Measurements from ENCODE around the gene PDCD11.

The PDCD11 gene

DNA sequence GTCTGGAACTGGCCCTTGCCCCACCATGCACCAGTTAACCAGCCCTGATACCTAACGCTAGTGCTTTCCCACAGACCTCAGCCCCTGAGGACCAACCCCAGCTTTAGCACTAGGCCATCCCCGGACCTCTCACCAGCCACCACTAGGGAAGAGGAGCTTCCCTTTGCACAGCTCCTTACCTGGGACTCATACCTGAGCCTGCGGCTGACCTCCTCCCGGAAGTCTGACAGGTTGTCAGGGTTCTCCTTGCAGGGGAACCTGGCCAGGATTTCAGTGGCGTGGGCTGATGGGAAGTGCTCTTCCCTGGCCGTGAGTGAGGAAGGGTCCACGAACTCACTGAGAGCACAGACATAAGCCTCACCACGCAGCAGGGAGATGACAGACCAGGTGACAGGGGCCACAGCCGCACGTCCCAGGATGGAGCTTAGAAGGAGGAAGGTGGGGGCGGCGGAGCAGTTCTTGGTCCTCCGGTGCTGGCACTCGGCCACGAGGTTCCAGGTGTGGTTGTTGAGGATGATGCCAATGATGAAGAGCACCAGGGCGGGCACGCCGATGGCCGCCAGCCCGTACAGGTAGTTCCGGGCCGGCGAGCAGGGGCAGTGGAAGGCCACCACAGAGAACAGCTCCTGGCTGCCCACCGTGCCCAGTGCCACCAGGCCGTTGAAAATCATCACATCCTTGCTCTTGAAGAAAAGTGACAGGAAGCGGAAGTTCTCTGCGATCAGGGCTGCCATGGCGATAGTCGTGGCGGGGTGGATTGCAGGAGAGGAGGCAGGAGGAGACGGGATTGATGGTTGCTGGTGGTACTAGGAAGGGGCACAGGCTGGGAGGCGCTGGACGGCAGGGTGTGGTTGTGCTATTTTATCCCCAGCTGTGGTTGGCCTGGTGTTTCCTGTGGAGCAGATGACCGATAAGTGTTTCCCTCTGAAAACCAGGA is 53.0 kb downstream of the PDCD11 start:
- no peak for DNase-seq (ENCODE audit: low read depth)

DNA sequence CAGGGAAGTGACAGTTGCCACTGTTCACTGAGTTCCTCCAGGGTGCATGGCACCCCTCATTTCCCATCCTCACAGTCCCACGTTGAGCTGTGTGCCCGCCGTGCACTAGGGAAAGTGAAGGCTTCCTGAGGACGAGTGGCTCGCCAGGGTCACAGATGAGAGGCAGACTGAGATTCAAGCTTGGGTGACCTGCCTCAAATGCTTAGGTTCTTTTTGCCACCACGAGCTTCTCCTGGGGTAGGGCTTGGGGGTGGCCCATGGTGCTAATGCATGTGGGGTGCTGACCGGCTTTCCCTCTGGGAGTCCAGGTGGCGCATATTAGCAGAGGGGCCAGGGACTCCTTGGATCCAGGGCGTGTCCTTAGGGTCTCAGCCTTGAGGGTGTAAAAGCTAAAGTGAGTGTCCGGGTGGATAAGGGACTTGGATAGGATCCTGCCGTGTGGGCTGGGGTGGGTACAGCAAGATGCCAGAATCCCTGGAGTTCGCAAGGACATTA is 53.8 kb downstream of the PDCD11 start:
- DNase-seq (ENCODE audit: low read depth), result no peak

DNA sequence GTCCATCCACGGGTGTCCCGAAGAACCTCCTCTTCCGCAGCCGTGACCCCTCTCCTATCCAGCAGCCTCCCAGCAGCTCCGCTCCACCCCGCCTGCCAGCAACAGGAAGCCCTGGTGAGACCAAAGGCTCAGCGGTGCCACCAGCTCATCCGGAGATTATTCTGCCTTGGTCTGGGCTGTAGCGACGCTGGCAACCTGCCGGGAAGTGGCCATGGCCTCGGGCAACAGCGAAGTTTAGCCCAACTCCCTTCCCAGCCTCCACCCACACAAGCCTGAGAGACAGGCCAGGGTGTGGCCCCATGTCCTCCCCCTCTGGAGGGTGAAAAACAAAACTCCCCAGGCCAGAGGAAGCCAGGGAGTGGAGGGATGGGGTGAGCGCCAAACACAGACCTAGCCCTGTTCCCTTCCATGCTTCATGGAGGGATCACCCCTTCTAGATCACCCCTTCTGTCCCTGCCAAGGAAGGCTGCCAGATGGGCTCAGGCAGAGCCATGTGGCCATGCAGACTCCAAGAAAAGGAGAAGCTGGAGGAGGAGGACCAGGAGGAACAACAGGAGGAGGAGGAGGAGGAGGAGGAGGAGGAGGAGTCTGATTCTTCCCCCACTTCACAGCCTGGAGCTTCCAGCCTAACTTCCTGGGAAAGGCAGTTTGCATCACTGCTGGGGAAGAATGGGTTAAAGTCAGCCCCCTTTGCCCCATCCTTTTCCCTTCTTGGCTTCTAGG is 54.8 kb downstream of the PDCD11 start:
- DNase-seq (ENCODE audit: low read depth), result peak; percentile 23

DNA sequence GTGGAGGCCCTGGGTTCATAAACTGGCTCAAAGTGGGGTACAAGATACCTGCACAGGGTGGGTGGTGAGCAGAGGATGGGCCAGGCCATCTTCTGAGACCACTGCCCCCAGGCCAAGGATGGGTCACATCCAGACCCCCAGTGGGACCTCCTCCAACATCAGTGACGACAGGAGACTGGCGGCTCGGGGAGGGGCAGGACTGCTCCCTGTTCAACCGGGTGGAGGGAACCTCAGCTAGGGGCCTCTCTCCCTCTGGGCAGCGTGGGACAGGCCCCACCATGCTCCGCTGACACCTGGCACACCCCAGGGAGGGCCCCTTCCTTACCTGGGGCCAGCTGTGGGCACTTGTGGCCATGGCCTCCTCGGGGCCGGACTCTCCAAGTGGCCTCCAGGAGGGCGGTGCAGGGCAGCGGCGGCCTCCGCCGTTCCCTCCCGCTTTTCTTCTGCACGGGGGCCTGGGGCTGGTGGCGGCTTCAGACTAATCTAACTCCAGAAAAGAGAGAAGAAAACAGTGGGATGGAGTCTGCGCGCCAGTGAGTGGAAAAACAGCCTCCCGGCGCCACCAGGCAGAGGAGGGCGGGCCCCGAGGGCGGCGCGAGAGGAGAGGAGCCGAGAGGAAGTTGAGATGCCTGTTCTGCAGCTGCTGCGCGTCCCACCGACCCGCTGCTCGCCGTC is 55.5 kb downstream of the PDCD11 start, which contains the start of gene CALHM2:
Gene CALHM2, minus strand, starts transcription at position 540 of the 675 bp plus-strand sequence. CDS start 2,429 bp downstream, outside the sequence.
- DNase-seq (ENCODE audit: low read depth), result peak; percentile 55

DNA sequence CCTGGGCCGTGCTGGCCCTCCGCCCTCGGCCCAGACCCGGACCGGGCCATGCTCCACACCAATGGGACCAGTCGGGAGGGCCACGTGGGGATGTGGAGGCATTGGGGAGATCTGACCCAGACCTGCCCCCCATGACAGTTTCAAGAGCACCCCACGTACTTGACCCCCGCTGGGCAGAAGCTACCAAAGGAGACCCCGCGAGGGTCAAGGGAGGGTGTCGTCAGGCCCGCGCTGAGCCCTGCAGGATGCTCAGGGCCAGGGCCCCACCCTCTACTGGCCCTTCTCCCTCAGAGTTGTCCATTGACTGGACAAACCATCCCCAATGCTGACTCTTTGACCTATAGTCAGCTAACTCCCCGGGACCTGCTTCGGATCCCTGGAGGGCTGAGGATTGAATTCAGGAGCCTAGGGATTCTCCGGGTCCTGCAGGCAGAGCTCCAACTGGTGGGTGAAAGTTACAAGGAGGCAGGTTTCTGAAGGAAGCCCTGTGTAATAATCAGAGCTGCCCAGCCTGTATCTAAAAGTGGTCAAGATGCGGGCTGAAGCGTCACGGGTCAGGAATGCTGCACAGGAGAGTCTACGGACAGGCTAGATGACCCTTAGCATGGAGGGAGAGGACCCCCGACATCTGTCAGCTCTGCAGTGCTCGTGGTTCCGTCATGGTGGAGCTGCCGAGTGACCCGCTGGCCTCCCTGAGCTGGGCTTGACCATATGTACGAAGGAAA is 56.2 kb downstream of the PDCD11 start:
- DNase-seq (ENCODE audit: low read depth), result no peak

DNA sequence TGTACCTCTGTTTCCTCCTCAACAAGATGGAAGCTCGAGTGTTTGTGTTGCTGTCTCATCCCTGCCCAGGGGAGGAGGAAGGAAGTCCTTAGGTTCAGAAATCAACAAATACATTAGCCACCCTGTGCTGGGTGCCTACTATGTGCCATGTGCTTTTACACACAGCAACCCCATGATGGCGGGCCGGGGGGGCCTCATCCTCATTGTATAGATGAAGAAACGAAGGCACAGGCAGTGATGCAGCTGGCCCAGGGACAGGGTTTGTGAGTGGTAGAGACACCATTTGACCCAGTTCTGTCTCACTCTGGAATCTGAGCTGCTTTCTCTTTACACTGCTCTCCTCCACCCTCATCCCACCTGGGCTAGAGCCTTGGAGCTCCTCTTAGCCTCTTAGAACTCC is 57.6 kb downstream of the PDCD11 start:
- DNase-seq (ENCODE audit: low read depth), result no peak

DNA sequence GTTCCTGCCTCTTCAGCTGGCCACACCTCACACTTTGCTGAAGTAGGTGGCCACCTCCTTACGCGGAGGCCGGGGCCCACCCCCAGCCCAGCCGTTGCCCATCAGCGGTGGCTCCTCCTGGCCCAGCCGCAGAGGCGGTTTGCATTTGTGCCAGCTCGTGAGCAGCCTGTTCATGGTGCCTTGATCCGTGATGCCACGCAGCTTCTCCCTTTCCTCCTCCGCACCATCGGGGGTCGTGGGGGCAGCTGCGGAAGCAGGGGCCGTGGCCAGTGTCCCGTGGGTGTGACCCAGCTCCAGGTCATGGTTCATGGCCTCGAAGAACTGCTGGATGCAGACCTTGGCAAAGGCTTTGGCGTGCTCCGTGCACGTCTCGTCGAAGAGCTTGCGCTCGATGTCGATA is 58.8 kb downstream of the PDCD11 start:
- DNase-seq (ENCODE audit: low read depth), result no peak

DNA sequence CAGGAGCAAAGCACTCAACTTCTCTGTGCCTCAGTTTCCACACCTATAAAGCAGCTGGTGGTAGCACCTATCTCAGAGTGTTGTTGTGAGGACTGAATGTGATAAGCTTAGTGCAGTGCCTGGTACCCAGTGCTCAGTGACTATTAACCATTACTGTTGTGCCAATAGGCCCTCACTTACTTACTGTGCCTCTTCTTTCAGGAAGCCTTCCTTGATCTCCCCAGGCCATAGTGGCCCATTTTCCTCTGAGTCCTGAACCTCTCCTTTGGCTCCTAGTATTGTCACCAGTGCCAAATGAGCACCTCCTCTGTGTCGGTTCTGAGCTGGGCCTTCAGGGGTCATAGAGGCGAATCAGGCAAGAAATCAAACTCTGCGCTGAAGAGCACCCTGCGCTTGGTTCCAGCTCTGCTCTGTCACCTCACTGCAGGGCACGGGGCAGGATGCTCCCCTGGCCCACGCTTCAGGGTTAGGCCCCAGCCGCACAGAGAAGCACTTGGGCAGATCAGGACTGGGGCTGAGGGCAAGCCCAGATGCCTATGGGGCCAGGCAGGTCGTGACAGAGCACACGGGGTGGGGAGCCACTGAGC is 59.7 kb downstream of the PDCD11 start:
- DNase-seq (ENCODE audit: low read depth), result no peak

DNA sequence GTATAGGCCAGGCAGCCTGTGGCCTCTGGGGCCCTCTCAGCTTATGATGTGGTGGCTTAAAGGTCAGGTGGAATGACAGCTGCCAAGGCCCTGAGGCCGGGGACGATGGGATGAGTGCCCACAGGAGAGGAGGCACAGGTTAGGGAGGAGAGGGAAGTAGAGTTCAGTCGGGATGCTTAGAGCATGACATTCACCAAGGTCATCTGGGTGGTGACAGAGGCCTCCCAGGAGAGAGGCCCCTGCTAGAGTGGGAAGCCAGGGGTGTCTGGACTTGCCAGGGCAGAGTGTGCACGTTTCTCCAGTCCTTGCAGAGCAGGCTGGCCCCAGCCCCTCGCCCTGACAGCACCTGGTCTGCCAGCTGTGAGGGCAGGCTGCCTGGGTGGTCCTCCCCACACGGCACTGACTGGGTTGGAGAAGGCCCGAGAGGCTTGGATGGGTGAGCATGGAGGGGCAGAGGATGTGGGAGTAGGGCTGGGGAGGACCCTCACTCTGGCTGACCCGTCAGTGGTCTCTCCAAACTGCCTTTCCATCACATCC is 60.8 kb downstream of the PDCD11 start:
- no peak for DNase-seq (ENCODE audit: low read depth)

DNA sequence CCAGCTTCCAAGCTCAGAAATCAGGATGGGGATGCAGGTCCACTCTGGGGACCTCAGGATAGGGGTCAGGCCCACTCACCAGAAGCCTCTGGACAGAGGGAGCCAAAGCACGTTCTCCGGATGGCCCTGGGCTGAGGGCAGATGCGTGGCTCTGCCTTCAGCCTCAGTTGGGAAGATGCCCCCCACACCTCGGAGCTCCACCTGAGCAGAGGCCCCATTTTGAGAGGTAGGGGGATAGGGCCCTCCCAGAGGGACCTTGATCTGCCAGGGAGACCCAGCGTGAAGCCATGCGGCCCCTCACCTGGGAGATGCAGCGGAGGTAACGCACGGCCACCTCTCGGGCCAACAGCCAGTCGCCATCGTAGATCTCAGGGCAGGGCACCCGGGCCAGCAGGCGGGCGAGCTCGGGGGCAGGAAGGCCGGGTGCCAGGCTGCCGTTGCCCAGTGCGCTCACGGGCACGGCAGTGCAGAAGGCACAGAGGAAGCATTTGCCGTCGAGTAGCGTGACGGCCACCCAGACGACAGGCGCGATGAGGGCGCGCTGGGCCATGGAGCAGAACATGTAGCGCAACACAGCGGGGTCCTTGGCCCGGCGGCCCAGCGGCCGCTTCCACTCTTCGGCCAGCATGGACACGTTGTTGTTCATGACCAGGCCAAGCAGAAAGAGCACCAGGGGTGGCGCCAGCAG is 61.6 kb downstream of the PDCD11 start:
- DNase-seq (ENCODE audit: low read depth), result no peak

DNA sequence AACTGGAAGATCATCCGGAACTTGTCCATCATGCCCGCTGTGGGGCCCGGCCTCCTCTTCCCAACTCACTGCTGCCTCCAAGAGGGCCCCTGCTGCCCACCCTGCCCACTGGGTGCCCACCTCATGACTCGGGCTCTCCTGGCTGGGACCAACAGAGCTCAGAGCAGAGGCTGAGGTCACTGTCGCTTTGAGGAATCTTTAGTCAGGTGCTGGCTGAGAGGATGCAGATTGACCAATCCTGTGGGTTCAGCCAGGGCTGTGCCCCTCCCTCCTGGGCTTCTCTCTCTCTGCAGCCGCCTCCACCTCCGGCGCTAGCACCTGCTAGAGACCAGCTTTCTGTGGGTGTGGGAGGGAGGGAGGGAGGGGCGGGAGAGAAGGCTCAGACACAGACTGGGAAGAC is 62.3 kb downstream of the PDCD11 start, which contains the start of gene CALHM1:
Gene CALHM1, minus strand, starts transcription at position 181 of the 400 bp plus-strand sequence. Its CDS starts 149 bp downstream, at position 32.
- DNase-seq (ENCODE audit: low read depth), result no peak

DNA sequence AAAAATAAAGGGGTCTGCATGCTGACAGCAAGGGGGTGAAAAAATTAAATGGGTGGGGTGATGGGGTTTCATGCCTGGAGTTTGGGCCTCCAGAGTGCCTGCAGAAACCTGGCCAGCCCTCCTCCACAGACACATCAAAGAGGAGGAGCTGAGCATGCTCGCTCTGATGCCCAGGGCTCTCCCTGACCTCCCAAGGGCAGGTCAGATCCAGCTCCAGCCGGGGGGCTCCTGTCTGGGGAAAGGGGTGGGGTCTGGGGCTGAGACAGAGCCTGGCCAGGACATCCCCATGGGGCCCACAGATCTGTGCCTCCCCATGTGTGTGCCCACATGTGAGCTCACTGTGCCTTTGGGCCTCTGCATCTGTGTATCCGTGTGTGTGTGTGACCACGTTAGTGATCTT is 63.2 kb downstream of the PDCD11 start:
- no peak for DNase-seq (ENCODE audit: low read depth)

DNA sequence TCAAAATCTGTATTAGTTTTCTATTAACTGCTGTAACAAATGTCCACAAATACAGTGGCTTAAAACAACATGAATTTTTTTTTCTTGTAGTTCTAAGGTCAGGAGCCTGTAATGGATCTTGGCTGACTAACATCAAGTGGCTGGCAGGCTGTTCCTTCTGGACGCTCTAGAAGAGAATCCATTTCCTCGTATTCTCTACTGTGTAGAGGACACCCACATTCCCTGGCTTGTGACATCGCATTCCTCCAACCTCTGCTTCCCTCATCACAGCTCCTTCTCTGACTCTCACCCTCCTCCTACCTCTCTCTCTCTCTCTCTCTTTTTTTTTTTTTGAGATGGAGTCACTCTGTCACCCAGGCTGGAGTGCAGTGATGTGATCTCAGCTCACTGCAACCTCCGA is 67.1 kb downstream of the PDCD11 start:
- no peak for DNase-seq (ENCODE audit: low read depth)

DNA sequence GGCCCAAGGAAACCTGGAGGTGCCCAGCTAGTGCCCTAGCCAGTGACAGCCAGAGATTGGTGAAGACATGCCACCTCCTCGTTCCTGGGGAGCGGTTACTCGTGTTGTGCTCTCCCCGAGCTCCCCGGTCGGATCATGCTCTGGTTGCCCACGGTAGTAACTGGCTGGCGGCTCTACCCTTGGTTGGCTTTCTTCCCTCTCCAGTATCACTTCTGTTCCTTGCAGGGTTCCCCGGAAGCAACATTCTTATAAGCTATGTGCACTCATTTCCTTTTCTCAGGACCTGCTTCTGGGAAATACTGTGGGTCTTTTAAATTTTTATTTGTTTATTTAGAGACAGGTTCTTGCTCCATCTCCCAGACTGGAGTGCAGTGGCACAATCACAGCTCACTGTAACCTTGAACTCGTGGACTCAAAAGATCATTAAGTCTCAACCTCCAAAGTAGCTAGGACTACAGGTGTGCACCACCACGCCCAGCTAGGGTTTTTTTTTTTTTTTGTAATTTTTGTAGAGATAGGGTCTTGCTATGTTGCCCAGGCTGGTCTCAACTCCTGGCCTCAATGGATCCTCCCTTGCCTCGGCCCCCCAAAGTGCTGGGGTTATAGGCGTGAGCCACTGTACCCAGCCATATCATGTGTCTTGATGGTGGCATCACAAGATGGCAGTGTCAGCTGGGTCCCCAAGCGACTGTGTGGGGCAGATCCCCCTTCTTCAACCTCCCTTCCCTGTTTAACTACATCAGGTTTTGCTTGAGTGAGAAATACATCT is 69.2 kb downstream of the PDCD11 start:
- DNase-seq (ENCODE audit: low read depth), result no peak

DNA sequence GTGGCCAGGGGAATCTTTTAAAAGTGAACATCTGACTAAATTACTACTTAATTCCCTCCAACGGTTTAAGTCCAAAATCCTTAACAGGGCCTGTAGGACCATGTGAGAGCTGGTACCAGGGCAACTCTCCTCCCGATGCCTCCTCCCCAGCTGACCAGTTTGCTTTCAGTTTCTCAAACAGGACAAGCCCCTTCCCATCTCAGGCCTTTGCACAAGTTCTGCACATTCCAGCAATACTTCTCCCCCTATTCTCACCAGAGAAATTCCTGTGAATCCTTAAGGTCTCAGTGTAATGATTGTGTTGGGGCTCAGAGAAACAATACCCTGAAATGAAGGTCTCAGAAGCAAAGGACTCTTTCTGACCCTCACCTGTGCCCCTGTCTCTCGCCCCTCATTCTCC is 70.3 kb downstream of the PDCD11 start:
- no peak for DNase-seq (ENCODE audit: low read depth)

DNA sequence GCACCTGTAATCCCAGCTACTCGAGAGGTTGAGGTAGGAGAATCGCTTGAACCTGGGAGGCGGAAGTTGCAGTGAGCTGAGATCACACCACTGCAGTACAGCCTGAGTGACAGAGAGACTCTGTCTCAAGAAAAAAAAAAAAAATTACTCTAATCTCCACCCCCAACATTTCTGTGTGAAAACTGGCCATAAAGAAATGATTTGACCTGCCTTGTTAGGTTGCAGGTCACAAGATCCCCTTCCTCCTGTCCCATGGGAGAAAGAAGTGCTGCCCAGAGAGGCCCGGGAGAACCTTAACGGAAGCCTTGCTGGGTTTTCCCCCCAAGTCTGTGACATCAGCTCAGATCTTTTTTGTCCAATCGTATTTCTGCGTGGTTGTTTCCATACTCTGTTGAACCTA is 71.0 kb downstream of the PDCD11 start:
- DNase-seq (ENCODE audit: low read depth), result no peak

DNA sequence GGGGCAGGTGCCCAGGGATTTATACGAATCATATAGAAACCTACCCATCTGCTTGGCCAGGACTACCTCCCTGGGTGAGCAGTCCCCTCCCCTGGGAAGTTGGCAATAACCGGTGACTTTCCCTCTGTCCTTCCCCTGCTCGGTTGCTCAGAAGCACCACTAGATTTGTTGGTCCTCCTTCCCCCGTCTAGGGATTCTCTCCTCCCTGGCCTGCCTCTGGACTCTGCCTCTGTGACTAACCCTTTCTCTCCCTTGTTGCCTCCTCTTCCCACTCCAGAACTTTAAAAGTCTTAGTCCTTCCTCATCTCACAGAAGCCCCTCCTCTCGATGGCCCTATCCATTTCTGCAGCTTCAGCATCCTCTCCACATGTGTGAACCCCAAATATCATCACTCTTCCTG is 72.8 kb downstream of the PDCD11 start:
- DNase-seq (ENCODE audit: low read depth), result no peak

DNA sequence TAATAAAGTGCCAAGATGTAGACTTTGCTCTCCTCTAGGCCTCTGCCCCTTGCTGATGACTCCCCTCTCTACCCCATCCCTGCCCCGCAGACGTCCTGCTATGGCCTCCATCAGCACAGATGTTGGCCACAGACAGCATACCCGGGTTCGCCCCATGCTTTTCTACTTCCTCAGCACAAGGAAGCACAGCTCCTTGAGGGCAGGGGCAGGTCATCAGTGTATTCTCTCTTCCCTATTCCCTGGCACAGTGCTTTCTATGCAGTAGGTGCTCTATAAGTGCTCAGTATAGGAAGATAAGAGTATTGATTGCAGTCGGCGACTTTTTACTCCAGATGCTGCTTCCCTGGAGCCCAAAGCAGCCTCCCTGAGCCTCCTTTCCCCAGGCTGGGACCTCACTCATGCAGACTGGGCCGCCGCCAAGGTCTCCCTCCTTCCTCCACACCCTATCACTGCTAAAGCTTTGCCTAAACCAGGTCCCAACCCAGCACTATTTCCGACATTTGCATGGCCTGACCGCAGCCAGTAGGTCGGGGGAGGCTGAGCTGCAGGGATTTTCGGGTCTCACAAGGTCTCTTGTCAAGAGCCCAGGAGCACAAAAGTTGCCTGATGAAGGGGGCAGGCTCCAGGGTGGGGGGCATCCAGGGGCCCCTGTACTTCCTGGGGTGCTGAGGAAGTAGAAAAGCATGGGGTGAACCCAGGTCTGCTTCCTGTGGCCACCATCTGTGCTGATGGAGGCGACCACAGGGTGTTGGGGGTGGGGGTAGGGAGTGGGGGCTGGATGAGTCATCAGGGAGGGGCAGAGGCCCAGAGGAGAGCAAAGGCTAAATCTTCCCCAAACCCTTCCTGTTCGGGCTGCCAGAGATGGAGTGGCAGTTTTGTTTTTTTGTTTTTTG is 74.6 kb downstream of the PDCD11 start:
- DNase-seq (ENCODE audit: low read depth), result peak; percentile 49

DNA sequence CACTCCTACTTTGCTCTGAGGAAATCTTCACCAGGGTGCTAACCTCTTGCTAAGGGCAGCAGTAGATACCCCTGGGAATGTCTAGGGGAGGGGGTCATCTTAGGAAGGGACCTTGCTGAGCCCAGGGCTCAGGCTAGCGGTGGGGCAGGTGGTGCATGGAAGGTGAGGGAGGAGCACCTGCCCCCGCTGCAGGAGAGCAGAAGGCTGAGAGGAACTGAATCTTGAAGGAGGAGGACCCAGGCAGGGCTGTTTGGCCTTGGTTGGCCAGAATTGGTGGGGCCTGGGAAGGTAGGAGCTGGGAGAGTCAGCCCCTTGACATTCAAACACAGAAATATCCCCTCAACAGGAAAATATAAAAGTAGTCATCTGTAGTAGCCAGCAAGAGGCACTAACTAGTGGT is 75.6 kb downstream of the PDCD11 start:
- DNase-seq (ENCODE audit: low read depth), result no peak

Measured in activated T-cell treated with anti-CD3 and anti-CD28 coated beads for 48 hours (primary cell).